Suppressor macrophage treated with lipopolysaccharide for 1 hour (primary cell): ENCODE results near the gene CFAP126.
A peak's percentile ranks its signal among the peaks of the same experiment; 100 is the strongest.
"Not testable (repeated sequence)": the region's sequence is repeated elsewhere in the genome, so short reads cannot be mapped to it uniquely, and the experiment has no call there.

Experiments
- DNase-seq, 3 donors: peaks; one replicate each; pipeline ENCODE4 v3.0.0-alpha.2; 2020 to 2022

CFAP126 gene

GRCh38 chr1:161367684-161368400 is at the start of gene CFAP126:
TSS of gene CFAP126 (minus strand) at chr1:161367876. CDS start at chr1:161367868, 8 bp downstream.
- DNase-seq = peak; percentile 69 to 82 (median 77)

GRCh38 chr1:161413050-161413449 is 45.4 kb upstream of the CFAP126 start:
- not testable (repeated sequence) for DNase-seq

- DNase-seq = not testable (repeated sequence)
These were observed 42.9 kb upstream of the CFAP126 start for GRCh38 chr1:161410636-161410970.

GRCh38 chr1:161409848-161410635 is 42.4 kb upstream of the CFAP126 start:
- not testable (repeated sequence) for DNase-seq

- DNase-seq = no peak
These were observed 40.9 kb upstream of the CFAP126 start for GRCh38 chr1:161408429-161409052.

GRCh38 chr1:161407451-161407985 is 39.8 kb upstream of the CFAP126 start:
- no peak for DNase-seq

- not testable (repeated sequence) for DNase-seq
These were observed 38.9 kb upstream of the CFAP126 start for GRCh38 chr1:161406551-161406950.

- no peak for DNase-seq
These were observed 36.4 kb upstream of the CFAP126 start for GRCh38 chr1:161404051-161404597.

GRCh38 chr1:161402446-161402845 is 34.8 kb upstream of the CFAP126 start:
- peak in 1 of 3 donors; percentile 40 for DNase-seq

GRCh38 chr1:161399257-161399998 is 31.8 kb upstream of the CFAP126 start:
- DNase-seq = peak; percentile 90 to 94 (median 93)

GRCh38 chr1:161398900-161399256 is 31.2 kb upstream of the CFAP126 start:
- DNase-seq = no peak

GRCh38 chr1:161397038-161397437 is 29.4 kb upstream of the CFAP126 start:
- not testable (repeated sequence) for DNase-seq

GRCh38 chr1:161393151-161393550 is 25.5 kb upstream of the CFAP126 start:
- peak; percentile 40 to 65 (median 58) for DNase-seq

- no peak for DNase-seq
These were observed 23.9 kb upstream of the CFAP126 start for GRCh38 chr1:161391611-161392010.

- DNase-seq = not testable (repeated sequence)
These were observed 23.5 kb upstream of the CFAP126 start for GRCh38 chr1:161391136-161391535.

GRCh38 chr1:161390559-161390858 is 22.8 kb upstream of the CFAP126 start:
- peak in 1 of 3 donors; percentile 22 for DNase-seq

GRCh38 chr1:161389691-161390558 is 22.2 kb upstream of the CFAP126 start:
- DNase-seq = peak; percentile 99 to 100 (median 99)

- DNase-seq = not testable (repeated sequence)
These were observed 21.5 kb upstream of the CFAP126 start for GRCh38 chr1:161389158-161389557.

- no peak for DNase-seq
These were observed 21.0 kb upstream of the CFAP126 start for GRCh38 chr1:161388639-161389038.

GRCh38 chr1:161382214-161383019 is 14.7 kb upstream of the CFAP126 start:
- DNase-seq = peak; percentile 61 to 84 (median 79)

- no peak for DNase-seq
These were observed 14.0 kb upstream of the CFAP126 start for GRCh38 chr1:161381707-161382106.
